Hematopoietic multipotent progenitor cell treated with erythropoietin and hydrocortisone succinate and interleukin-3 and kit ligand, for 17 days (in vitro differentiated cells): ENCODE results near the gene RBM19.

Experiments used
- DNase-seq: peaks from one replicate; pipeline ENCODE4 v3.0.0-alpha.2; 2015; ENCODE audit warnings: low spot score

Gene RBM19

GRCh38 chr12:113804961-113805600 lies 161.0 kb downstream of the RBM19 start:
- DNase-seq = no peak

DNA sequence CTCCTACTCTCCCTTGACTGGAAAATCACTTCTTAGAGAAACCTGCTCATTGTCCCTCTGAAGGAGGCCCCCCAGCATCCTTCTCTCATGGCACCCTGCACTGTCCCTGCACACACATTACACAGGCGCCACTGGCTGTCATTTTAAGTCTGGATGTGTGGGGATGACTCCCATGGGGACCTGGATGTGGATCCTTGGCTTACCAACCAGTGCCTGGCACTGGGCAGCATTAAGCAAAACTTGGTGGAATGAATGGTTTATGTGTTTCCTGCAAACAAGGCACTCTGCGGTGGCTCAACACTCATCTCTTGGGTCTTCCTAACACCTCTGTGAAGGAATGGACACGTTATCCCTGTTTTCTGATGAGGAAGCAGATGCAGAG lies 162.4 kb downstream of the RBM19 start:
- DNase-seq = no peak

- DNase-seq = no peak
These were observed 163.0 kb downstream of the RBM19 start for GRCh38 chr12:113802966-113803758.

DNA sequence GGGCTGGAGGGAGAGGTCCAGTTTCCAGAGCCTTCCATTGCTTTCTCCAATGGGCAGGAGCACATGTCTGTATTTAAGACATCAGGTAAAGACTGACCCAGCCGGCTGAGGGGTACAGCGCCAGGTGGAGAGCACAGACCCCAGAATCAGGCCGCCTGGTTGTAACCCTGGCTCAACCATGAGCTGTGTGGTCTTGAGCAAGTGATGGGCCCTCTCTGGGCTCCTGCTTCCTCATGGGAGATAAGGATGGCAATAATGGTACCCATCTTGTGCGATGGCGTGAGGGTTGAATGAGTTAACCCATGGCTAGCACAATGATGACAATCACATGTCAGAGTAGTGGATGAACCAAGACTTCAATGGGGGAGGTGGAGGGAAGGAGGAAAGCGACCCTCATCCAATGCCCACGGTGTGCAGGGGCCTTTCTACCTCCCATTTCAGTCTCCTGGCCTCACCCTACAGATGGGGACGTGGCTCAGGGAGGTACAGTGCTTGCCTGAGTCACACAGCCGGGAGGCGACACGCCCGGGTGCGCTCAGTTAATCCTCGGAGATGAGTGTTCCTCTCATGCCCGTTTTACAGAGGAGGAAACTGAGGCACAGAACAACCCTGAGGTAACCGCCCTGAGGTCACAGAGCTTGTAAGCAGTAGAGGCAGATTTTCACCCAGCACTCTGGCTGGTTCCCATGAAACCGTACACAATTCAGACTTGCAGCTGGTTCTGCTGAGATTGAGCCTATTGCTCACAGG lies 163.9 kb downstream of the RBM19 start:
- no peak for DNase-seq

DNA sequence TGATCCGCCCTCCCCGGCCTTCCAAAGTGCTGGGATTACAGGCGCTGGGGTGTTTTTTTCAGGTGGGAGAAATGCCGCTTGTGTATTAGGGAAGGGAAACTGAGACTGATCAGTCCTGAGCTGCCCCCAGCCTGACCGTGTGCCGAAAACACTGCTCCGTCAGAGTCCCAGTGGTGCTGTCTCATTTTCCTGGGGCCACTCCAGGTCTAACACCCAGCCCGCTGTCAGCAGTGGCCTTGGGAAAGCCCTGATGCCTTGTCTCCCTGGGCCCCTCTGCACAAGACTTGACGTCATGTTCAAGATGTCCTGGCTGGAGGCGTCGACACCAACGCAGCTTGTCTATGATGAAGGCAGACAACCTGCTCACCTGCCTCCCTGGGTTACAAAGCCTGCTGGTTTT lies 165.9 kb downstream of the RBM19 start:
- DNase-seq = no peak

DNA sequence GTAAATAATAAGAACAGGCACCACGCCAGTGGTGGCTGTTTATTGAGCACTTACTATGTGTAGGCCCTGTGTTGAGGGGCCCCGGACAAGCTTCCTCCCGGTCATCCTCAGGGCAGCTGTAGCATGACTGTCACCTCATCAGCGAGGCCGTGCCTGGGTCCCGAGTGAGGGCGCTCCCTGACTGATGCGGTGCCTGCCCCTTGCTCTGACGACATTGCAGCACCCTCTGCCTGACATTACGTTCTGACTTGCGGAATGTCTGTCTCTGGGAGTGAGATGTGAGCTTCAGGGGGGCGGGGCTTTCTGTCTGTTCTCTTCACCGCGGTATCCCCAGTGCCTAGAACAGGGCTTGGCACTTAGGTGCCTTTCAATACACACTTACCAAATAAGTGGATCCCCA lies 167.6 kb downstream of the RBM19 start:
- DNase-seq = no peak

- no peak for DNase-seq
These were observed 168.6 kb downstream of the RBM19 start for GRCh38 chr12:113797535-113797868.

- DNase-seq = no peak
These were observed 169.1 kb downstream of the RBM19 start for GRCh38 chr12:113796852-113797534.

DNA sequence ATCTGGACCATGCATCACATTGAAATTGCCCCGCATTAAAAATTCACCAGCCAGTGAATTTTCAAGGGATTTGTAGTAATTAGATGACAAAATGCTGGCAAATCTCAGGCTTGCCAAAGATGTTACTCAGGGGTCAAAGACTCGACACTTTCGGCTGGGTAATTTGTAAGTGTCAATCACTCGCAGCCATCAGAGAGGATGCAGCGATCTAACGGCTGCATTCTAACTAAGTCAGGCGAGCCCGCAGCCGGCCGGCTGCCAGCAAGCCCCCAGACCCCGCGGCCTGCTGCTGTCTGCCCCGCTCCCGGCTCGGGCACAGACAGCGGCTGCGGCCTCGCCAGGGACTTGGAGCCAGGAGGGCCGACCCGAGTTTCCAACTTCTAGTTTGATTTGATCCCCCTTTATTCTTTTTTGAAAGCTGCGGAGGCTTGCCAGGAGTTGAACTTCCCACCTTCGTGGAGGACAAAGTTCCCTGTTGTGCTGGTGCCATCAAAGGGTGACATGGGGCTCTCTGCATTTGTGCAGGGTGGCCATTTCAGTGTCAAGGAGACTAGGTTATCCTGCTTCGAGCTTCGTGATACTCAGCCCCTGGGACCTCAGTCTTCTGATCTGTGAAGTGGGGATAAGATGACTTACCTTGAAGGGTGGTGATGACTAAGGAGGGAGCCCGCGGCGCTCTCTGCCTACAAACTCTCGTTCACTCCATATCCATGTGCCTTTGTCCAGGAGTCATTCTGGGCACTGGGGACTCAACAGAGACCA lies 169.9 kb downstream of the RBM19 start:
- no peak for DNase-seq

GRCh38 chr12:113795445-113795844 lies 170.7 kb downstream of the RBM19 start:
- no peak for DNase-seq

- DNase-seq = no peak
These were observed 171.4 kb downstream of the RBM19 start for GRCh38 chr12:113794774-113795173.

DNA sequence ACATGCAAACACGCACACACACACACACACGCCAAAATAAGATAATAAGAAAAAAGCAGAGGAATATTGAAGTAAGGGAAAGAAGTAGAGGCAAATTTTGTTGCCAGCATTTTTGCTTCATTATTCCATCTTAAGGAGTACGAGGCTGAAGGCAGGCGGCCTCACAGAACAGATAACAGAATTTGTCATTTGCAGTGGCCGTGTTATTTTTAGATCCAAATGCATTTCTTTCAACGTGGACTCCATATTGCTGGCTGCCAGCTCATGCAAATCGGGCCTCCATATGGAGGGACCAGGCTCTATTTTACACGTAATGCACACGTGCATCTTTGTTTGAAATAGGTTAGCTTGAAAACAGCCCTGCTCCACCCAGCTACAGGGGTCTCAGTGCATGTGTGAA lies 172.9 kb downstream of the RBM19 start:
- no peak for DNase-seq

DNA sequence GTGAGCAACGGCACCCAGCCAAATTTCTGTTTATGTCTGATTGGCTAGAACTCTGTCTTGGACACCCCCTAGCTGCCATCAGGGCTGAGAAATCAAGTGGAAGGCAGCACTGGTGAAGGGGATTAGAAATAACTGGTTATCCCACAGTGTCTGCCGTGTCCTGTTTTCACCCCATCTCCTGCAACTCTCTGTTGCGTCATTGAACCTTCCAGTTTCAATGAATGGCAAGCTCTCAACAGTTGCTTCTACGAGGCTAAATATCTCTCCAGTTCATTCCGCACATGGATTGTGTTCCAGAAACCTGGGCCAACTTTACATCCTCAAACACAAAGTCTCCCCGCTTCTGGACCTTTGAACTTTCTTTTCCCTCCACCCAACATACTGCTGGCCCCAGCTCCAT lies 173.7 kb downstream of the RBM19 start:
- no peak for DNase-seq

DNA sequence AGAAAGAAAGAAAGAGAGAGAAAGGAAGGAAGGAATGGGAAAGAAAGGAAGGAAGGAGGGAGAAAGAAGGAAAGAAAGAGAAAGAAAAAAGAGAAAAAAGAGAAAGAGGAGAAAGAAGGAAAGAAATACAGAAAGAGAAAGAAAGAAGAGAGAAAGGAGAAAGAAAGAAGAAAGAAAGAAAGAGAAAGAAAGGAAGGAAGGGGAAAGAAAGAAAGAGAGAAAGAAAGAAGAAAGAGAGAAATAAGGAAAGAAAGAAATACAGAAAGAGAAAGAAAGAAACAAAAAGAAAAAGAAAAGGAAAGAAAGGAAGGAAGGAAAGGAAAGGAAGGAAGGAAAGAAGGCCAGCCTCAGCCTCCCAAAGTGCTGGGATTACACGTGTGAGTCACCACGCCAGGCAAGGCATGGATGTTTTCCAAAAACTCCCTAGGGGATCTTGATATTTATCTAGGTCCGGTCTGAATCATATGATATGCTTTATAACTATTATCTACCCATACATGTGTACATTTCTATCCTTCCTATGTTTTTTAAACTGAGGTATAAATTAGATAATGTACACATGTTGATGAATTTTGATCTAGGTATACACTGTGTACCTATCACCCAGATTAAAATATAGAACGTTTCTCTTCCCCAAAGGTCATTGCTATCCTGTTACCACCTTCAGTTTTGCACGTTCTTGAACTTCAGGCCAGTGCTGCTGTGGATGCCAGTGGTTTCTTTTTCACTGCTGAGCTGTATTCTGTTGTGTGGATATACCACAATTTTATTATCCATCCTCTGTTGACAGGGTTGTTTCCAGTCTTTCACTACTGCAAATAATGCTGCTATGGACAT lies 177.9 kb downstream of the RBM19 start:
- DNase-seq = no peak

GRCh38 chr12:113786107-113786506 lies 180.0 kb downstream of the RBM19 start:
- no peak for DNase-seq

- DNase-seq = no peak
These were observed 182.3 kb downstream of the RBM19 start for GRCh38 chr12:113783811-113784210.

DNA sequence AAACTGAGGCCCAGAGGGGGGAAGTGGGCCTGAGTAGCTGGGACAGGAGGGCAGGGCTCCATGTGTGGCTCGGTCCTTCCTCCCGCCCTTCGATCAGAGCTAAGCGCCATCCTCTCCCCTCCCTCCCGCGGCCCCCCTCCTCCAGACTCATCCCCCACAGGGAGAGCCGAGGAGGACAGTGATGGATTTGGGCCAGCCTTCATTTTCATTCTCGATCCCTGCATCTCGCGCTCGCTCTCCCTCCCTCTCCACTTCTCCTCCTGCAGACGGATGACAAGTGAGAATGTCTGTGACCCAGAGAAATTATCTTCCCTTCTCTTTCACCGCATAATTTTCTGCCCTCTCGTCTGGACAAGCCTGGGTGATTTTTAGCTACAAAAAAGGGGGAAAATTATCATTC lies 183.3 kb downstream of the RBM19 start:
- no peak for DNase-seq

GRCh38 chr12:113781415-113782198 lies 184.5 kb downstream of the RBM19 start:
- DNase-seq = no peak

DNA sequence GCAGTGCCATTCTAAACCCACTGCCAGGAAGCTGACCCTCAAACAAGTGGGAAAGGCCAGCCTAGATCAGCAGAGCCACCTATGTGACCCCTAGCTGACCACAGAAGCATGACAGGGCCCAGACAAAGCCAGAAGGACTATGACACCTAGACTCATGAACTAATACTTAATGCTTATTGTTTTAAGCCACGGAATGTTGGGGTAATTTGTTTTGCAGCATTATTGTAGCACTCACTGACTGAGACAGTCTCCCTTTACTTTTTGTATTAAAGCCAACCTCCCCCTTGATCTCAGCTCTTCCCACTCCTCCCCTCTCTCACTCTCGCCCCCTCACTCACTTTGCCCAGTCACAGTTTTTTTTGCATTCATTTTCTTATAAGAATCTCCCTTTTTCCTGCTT lies 186.4 kb downstream of the RBM19 start:
- no peak for DNase-seq

GRCh38 chr12:113778432-113779132 lies 187.5 kb downstream of the RBM19 start:
- DNase-seq = no peak
